PC-9 (cell line): ENCODE data around the gene HDAC1.

ENCODE experiments used
- CTCF ChIP-seq: fragments of 200-600 bp; sonication (generic); conservative IDR thresholded peaks from 2 replicates; pipeline ENCODE4 v1.6.1; 2017; ENCODE audit warnings: mixed run types, antibody characterized with exemption, mild to moderate bottlenecking, moderate library complexity
- EZH2 ChIP-seq: fragments of 200-600 bp; sonication (generic); IDR thresholded peaks from 2 replicates; pipeline ENCODE4 v1.8.0; 2017; ENCODE audit warnings: antibody characterized with exemption, low read depth

- TF ChIP-seq CTCF (no peak), EZH2 (no peak)
Observed at GRCh38 chr1:32364836-32365235, 73.0 kb downstream of the HDAC1 start.
